ENCODE data around the gene ZNF813.
"Not testable (repeated sequence)": the region's sequence is repeated elsewhere in the genome, so short reads cannot be mapped to it uniquely, and the experiment has no call there.

Gene ZNF813

GRCh38 chr19:53485046-53486004 lies 17.8 kb downstream of the ZNF813 start:
- DNase-seq (ENCODE audit: low read depth): no peak

GRCh38 chr19:53492153-53492552 lies 24.6 kb downstream of the ZNF813 start:
- no peak for DNase-seq (ENCODE audit: low read depth)

GRCh38 chr19:53497311-53498023 lies 29.9 kb downstream of the ZNF813 start:
- not testable (repeated sequence) for DNase-seq (ENCODE audit: low read depth)

GRCh38 chr19:53498024-53498395 lies 30.5 kb downstream of the ZNF813 start:
- not testable (repeated sequence) for DNase-seq (ENCODE audit: low read depth)

GRCh38 chr19:53503151-53503550 lies 35.6 kb downstream of the ZNF813 start:
- not testable (repeated sequence) for DNase-seq (ENCODE audit: low read depth)

- DNase-seq (ENCODE audit: low read depth): not testable (repeated sequence)
Observed at GRCh38 chr19:53503671-53504364, 36.3 kb downstream of the ZNF813 start.

- not testable (repeated sequence) for DNase-seq (ENCODE audit: low read depth)
Observed at GRCh38 chr19:53504365-53504703, 36.8 kb downstream of the ZNF813 start.

- no peak for DNase-seq (ENCODE audit: low read depth)
Observed at GRCh38 chr19:53504885-53505284, 37.4 kb downstream of the ZNF813 start.

- no peak for DNase-seq (ENCODE audit: low read depth)
Observed at GRCh38 chr19:53506728-53507127, 39.2 kb downstream of the ZNF813 start.

- DNase-seq (ENCODE audit: low read depth): no peak
Observed at GRCh38 chr19:53507523-53508442, 40.2 kb downstream of the ZNF813 start.

- no peak for DNase-seq (ENCODE audit: low read depth)
Observed at GRCh38 chr19:53509443-53509842, 41.9 kb downstream of the ZNF813 start.

- DNase-seq (ENCODE audit: low read depth): no peak
Observed at GRCh38 chr19:53509845-53510244, 42.3 kb downstream of the ZNF813 start.

GRCh38 chr19:53511357-53511756 lies 43.8 kb downstream of the ZNF813 start:
- DNase-seq (ENCODE audit: low read depth): no peak

- no peak for DNase-seq (ENCODE audit: low read depth)
Observed at GRCh38 chr19:53511933-53512374, 44.4 kb downstream of the ZNF813 start.

- DNase-seq (ENCODE audit: low read depth): not testable (repeated sequence)
Observed at GRCh38 chr19:53515047-53515446, 47.5 kb downstream of the ZNF813 start.

- DNase-seq (ENCODE audit: low read depth): no peak
Observed at GRCh38 chr19:53517114-53517741, 49.7 kb downstream of the ZNF813 start.

GRCh38 chr19:53518121-53518520 lies 50.6 kb downstream of the ZNF813 start:
- DNase-seq (ENCODE audit: low read depth): no peak

- DNase-seq (ENCODE audit: low read depth): no peak
Observed at GRCh38 chr19:53518716-53519115, 51.2 kb downstream of the ZNF813 start.

- no peak for DNase-seq (ENCODE audit: low read depth)
Observed at GRCh38 chr19:53519446-53519845, 51.9 kb downstream of the ZNF813 start.

GRCh38 chr19:53520163-53520546 lies 52.6 kb downstream of the ZNF813 start:
- no peak for DNase-seq (ENCODE audit: low read depth)

Measured in stimulated activated CD8-positive, alpha-beta memory T cell treated with anti-CD3 and anti-CD28 coated beads, Interleukin-12 subunit alpha, Interleukin-12 subunit beta, amount 100 ng/mL, for 1 hour (primary cell).